MG63 (cell line): ENCODE results near the gene PLEKHN1. TPM values are rescaled to one million over a fixed set of nuclear protein-coding genes. Genes with fewer than 3 reads are reported as not detected.

ENCODE experiments used
- DNase-seq: peaks from one replicate; pipeline ENCODE4 v3.0.0-alpha.2; 2020
- H3K27me3 ChIP-seq: fragments of 250-450 bp; sonication (Bioruptor Pico); 2 replicates; pipeline ENCODE4 v1.5.1; 2020; ENCODE audit warnings: mild to moderate bottlenecking, moderate library complexity
- H3K36me3 ChIP-seq: fragments of 250-450 bp; sonication (Bioruptor Pico); 2 replicates; pipeline ENCODE4 v1.5.1; 2020; ENCODE audit warnings: mild to moderate bottlenecking, moderate library complexity
- H3K4me3 ChIP-seq: fragments of 250-450 bp; sonication (Bioruptor Pico); 2 replicates; pipeline ENCODE4 v1.5.1; 2020; ENCODE audit warnings: mild to moderate bottlenecking, moderate library complexity
- H3K9me3 ChIP-seq: fragments of 250-450 bp; sonication (Bioruptor Pico); 2 replicates; pipeline ENCODE4 v1.5.1; 2020; ENCODE audit warnings: mild to moderate bottlenecking, moderate library complexity
- total RNA-seq: library from RNA; depleted of rRNA; stranded (reverse); fragments of >200 nt; shearing (Covaris generic); gene quantifications from 2 replicates; pipeline ENCODE4 v1.2.3, GENCODE V29; 2014; ENCODE audit warnings: low replicate concordance

The PLEKHN1 gene
- total RNA-seq, 1 experiment from 2014 or later = 0.56 TPM

- peak; percentile 75 for DNase-seq
- Histone ChIP-seq H3K4me3 (peak overlapping the region; percentile 71), H3K27me3 (no peaks in the 10 kb centered on the region), H3K9me3 (no peaks in the 10 kb centered on the region), H3K36me3 (peaks cover 2% of the 10 kb centered on the region)
These were observed 40.5 kb upstream of the PLEKHN1 start for GRCh38 chr1:925561-926421.

DNA sequence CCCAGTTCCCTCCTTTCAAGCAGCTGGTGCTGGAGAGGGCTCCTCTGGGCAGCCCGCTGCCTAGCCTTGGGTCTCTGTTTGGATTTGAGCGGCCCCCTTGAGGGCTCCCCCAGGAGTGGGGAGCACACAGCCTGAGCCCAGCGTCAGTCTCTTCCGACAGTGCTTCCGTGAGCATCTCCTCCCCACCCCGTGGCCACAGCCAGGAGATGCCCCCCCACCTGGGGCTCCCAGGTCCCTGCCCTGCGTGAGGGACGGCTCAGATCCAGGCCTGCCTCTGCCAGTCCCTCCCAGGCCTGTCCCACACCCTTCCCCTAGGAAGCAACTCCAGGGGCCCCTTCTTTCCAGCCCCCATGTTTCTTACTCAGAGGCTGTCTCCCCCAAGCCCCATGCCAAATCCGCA, 39.0 kb upstream of the PLEKHN1 start:
- Histone ChIP-seq H3K27me3 (no peaks in the 10 kb centered on the region), H3K9me3 (no peaks in the 10 kb centered on the region), H3K36me3 (peaks cover 4% of the 10 kb centered on the region), H3K4me3 (no peak overlapping the region)
- no peak for DNase-seq

- Histone ChIP-seq H3K27me3 (no peaks in the 10 kb centered on the region), H3K9me3 (no peaks in the 10 kb centered on the region), H3K36me3 (peaks cover 4% of the 10 kb centered on the region), H3K4me3 (no peak overlapping the region)
- no peak for DNase-seq
These were observed 38.5 kb upstream of the PLEKHN1 start for GRCh38 chr1:927748-928147.

- no peak overlapping the region for H3K4me3 ChIP-seq
- DNase-seq = no peak
- no peaks in the 10 kb centered on the region for H3K9me3 ChIP-seq
- H3K36me3 ChIP-seq = peaks cover 4% of the 10 kb centered on the region
- no peaks in the 10 kb centered on the region for H3K27me3 ChIP-seq
These were observed 37.2 kb upstream of the PLEKHN1 start for GRCh38 chr1:928825-929661.

GRCh38 chr1:929712-930632, 36.3 kb upstream of the PLEKHN1 start:
- DNase-seq = no peak
- H3K27me3 ChIP-seq = no peaks in the 10 kb centered on the region
- H3K36me3 ChIP-seq = peaks cover 4% of the 10 kb centered on the region
- H3K4me3 ChIP-seq = no peak overlapping the region
- H3K9me3 ChIP-seq = no peaks in the 10 kb centered on the region

DNA sequence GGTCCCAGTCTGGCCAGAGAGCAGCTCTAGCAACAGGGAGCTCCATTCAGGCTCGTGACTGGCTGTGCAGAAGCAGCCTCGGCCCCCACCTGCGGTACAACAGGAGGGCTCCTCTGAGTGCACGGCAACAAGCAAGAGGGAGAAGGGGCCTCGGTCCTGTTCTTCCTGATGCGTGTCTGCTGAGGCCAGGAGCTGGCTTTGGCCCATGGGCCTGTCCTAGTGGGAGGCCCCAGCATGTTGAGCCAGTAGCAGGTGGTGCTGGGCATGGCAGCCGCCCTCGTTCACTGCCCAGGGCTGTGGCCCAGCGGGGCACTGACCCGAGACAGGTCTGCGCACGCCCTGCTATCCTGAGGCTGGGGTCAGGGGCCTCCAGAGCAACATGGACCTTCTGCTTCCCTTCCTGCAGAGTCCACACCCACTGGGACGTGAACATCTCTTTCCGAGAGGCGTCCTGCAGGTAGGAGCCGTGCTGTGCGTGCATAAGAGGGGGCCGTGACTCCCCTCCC, 35.6 kb upstream of the PLEKHN1 start:
- peaks cover 4% of the 10 kb centered on the region for H3K36me3 ChIP-seq
- no peak for DNase-seq

DNA sequence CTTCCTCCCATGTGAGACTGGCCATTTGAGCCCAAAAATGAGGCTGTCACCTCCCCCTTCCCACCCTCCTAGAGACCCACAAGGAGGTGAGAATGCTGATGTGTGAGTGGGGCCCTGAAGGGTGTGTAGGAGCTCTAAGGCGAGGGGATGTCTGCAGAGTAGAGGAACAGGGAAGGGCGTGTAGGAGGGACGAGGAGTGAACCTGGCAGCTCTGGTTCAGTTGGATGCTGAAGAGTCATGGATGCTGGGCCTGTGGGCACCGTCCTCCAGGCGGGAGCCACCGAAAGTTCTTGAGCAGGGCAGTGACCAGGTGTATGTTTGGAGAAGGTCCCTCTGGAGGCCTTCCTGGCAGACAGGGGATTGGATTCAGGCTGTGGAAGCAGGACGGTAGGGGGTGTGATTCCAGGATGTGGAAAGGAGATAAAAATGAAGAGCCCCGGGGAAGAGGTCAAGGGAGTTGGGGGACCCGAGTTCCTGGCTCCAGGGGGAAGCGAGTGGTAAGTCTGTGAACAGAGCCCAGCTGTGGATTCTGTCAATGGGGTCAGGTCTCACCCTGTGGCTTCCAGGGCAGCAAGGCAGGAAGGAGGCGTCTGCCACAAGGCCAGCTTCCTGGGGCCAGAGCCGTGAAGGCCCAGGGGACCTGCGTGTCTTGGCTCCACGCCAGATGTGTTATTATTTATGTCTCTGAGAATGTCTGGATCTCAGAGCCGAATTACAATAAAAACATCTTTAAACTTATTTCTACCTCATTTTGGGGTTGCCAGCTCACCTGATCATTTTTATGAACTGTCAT, 34.7 kb upstream of the PLEKHN1 start:
- peaks cover 4% of the 10 kb centered on the region for H3K36me3 ChIP-seq
- no peak for DNase-seq
- no peaks in the 10 kb centered on the region for H3K27me3 ChIP-seq
- H3K9me3 ChIP-seq = no peaks in the 10 kb centered on the region
- no peak overlapping the region for H3K4me3 ChIP-seq

More for the DNA sequence above, 35.6 kb upstream of the PLEKHN1 start:
- Histone ChIP-seq H3K27me3 (no peaks in the 10 kb centered on the region), H3K4me3 (no peak overlapping the region), H3K9me3 (no peaks in the 10 kb centered on the region)

- H3K4me3 ChIP-seq = no peak overlapping the region
- no peaks in the 10 kb centered on the region for H3K9me3 ChIP-seq
- H3K36me3 ChIP-seq = peaks cover 4% of the 10 kb centered on the region
- DNase-seq = no peak
- H3K27me3 ChIP-seq = no peaks in the 10 kb centered on the region
These were observed 34.1 kb upstream of the PLEKHN1 start for GRCh38 chr1:932173-932510.

GRCh38 chr1:932776-933602, 33.3 kb upstream of the PLEKHN1 start:
- H3K4me3 ChIP-seq = no peak overlapping the region
- no peaks in the 10 kb centered on the region for H3K27me3 ChIP-seq
- no peaks in the 10 kb centered on the region for H3K9me3 ChIP-seq
- DNase-seq = no peak
- peaks cover 4% of the 10 kb centered on the region for H3K36me3 ChIP-seq

GRCh38 chr1:933603-933940, 32.7 kb upstream of the PLEKHN1 start:
- Histone ChIP-seq H3K36me3 (peaks cover 4% of the 10 kb centered on the region), H3K27me3 (no peaks in the 10 kb centered on the region), H3K9me3 (no peaks in the 10 kb centered on the region), H3K4me3 (no peak overlapping the region)
- no peak for DNase-seq

GRCh38 chr1:934991-935750, 31.1 kb upstream of the PLEKHN1 start:
- DNase-seq = no peak
- no peaks in the 10 kb centered on the region for H3K9me3 ChIP-seq
- no peak overlapping the region for H3K4me3 ChIP-seq
- H3K36me3 ChIP-seq = peaks cover 4% of the 10 kb centered on the region; the same call in 1 of the 2 replicates
- no peaks in the 10 kb centered on the region for H3K27me3 ChIP-seq

GRCh38 chr1:935751-936231, 30.5 kb upstream of the PLEKHN1 start:
- H3K4me3 ChIP-seq = no peak overlapping the region
- no peaks in the 10 kb centered on the region for H3K27me3 ChIP-seq
- H3K36me3 ChIP-seq = peaks cover 4% of the 10 kb centered on the region; the same call in 1 of the 2 replicates
- DNase-seq = no peak
- no peaks in the 10 kb centered on the region for H3K9me3 ChIP-seq

DNA sequence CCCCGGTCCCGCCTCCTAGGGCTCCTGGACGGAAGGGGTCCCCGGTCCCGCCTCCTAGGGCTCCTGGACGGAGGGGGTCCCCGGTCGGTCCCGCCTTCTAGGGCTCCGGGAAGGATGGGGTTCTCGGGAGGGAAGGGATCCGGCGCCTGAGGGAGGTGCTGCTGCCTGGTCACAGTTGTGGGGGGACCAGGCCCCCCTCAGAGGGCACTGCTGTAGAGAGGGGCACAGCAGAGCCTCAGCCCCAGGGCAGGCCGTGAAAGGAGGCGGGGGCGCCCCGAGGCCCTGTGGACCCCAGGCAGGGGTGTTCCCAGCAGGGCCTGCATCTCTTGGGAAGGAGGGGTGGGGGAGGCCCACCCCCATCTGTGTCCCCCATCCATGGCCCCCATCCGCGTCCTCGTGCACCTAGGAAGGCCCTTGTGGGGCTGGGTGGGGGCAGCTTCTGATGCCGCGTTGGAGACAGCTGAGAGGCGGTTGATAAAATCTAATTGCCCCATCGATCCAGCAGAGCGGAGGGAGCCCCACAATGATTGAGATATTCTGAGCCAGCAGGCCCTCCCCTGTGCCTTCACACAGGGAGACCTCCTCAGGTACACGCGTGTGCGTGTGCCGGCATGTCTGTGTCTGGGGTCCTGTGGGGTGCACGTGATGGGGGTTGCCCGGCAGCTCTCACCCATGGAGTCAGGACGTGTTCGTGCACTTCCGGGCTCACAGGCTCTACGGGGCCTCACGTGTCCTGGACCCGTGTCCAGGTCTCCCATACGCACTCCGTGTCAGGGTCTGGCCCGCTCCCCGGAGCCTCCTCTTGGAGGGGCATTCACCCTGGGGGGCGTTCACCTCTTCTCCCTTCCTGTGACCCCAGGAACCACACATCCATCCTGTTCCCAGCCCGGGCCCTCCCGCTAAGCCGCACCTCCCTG, 29.7 kb upstream of the PLEKHN1 start:
- Histone ChIP-seq H3K27me3 (no peaks in the 10 kb centered on the region), H3K4me3 (no peak overlapping the region), H3K36me3 (peaks cover 2% of the 10 kb centered on the region), H3K9me3 (no peaks in the 10 kb centered on the region)
- DNase-seq = no peak
